ENCODE data around the gene CDYL.
"Not testable (repeated sequence)": the region's sequence is repeated elsewhere in the genome, so short reads cannot be mapped to it uniquely, and the experiment has no call there.

Gene CDYL

DNA sequence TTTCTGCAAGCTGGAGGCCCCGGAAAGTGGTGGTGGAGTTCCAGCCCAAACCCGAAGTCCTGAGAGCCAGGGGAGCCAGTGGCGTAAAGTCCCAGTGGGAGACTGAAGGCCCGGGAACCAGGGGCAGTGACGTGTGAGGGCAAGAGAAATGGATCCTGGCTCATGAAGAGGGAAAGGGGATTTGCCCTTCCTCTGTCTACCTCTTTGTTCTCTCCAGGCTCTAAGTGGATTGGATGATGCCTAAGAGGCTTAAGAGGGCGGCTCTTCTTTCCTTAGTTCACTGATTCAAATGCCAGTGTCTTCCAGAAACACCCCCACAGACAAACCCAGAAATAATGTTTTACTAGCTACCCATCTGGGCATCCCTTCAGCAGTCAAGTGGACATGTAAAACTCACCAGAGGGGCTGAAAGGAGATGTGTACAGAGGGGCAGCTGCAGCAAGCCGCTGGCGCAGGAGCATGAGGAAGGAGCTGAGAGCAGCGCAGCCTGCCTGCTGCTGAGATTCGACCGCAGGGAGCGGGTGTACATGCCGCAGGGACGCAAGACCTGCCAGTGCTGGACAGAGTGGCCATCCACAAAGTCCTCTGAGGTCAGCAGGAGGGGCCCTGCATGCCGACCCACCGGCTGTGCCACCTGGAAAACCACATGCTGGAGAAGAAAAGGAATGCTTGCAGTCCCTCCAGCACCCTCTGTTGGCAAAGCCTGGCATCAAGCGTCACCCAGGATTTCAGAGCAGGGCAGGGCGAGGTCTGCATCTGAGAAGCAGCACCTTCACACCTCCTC is 29.5 kb downstream of the CDYL start:
- peak; percentile 53 for DNase-seq

DNA sequence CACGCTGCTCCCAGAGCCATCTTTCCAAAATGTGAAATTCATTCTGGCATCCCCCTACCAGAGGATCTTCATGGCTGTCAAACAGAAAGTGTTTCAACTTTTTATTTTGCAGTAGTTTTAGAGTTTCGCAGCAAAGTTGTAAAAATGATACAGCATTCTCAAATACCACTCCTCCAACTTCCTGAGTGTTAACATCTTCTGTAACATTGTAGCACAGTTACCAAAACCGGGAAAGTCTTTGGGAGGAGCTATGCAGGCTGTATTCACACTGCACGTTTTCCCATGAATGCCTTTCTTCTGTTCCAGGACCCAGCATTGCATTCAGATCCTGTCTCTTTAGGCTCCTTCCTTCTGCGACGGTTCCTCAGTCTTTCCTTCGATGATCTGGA is 30.1 kb downstream of the CDYL start:
- no peak for DNase-seq

DNA sequence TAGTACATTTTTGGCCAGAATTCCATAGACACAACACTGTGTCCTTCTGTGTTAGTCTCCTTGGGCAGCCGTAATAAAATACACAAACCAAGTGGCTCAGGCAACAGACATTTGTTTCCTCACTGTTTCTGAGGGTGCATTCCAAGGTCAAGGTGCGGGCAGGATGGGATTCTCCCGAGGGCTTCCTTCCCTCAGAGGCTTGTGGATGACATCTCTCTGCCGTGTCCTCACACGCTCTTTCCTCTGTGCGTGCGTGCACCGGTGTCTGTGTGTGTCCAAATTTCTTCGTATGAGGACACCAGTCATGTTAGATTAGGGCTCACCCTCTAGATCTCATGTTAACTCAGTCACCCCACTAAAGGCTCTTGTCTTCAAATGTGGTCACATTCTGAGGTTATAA is 30.6 kb downstream of the CDYL start:
- DNase-seq = no peak

DNA sequence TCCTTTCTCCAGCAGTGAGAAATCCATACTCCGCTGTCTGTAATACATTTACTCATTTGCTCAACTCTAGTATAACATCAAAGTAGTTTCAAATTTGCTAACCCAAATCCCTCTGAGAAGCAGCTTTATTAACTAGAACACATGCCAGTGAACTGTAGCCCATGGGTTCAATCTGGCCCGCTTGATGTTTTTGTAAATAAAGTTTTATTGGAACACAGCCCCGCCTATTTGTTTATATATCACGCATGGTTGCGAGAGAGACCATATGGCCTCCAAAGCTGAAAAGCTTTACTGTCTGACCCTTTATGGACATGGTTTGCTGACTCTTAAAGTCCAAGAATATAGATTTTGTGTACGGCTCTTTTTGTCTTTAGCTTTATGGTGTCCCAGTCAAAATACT is 32.2 kb downstream of the CDYL start:
- no peak for DNase-seq

DNA sequence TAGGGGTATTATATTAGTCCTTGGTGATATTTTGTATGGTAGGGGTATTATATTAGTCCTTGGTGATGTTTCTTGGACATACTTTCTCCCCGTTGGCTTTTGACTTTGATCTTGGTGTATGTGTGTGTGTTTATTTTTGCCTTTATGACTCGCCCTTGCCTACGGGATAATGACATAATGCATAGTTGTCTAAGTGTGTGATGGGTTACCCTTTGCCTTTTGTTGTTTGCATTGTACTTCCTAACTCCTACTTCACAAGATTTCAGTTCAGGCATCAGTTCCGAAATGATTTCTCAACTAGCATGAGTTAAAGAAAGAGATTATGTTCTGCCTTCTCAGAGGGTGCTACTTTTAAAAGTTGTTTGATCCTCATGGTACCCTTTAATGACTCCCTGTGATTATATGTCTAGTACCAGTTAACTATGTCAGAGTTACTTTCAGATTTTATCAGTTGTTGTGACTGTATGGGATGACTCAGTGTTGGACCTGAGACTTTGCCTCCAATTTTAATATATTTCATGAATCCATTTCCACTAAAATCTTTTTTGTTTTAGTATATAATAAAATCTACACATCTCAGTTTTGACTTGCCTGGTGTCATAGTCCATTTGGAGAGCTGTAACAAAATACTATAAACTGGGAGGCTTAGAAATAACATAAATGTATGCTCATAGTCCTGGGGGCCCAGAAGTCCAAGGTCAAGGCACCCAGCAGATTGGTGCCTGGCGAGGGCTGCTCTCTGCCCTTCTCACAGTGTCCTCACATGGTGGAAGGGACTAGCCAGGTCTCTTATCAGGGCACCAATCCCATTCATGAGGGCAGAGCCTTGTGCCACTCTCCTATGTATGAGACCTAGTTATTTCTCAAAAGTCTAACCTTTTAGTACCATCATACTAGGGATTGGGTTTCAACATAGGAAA is 34.1 kb downstream of the CDYL start:
- no peak for DNase-seq

DNA sequence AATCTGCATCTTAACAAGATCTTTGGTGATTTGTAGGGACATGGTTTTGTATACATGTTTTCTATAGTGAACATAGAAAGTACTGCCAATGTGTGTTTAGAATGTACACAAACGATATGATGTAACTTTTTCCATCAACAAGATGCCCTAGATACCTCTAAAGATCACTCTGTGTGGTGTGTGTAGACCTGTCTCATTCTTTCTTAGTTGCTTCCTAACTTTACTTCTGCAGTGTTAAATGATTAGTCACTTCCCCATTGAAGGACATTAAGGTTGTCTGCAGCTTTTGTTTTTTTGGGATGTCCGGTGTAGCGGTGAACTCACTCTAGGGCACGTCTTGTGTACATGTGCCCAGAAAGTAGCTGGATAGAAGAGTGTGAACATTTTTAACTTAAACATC is 35.9 kb downstream of the CDYL start:
- no peak for DNase-seq

DNA sequence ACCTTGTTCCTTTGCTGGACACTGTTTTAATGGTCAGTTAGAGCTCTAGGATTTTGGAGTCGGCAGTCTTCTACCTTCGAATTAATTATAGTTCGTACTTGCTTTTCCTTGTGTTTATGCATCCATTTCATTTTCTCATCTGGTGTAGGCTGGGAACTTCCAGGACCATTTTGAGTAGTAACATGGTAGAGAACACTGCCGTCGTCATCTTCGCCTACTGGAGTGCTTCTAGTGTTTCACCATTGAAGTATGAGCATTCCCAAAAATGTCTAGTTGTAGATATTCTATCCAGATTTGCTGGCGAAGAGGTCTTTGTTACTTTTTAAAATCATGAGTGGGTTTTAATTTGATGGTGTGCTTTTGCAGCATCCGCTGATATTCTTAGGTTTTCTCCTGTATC is 36.9 kb downstream of the CDYL start:
- DNase-seq = no peak

DNA sequence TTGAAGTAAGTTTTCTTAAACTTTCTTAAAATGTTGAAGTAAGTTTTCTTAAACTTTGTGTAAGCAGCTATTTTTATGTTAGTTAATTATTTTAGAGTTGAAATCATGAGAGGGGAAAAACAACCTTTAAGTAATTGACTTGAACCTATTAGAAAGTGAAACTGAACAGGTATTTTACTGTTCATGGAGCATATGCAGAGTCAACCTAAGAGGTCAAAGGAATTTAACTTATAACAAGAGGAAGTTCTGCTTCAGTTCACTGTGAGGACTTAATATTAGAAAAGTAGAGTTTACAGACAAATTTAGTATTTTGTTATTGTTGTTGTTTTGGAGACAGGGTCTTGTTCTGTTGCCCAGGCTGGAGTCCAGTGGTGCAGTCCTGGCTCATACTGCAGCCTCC is 38.0 kb downstream of the CDYL start:
- DNase-seq = no peak

DNA sequence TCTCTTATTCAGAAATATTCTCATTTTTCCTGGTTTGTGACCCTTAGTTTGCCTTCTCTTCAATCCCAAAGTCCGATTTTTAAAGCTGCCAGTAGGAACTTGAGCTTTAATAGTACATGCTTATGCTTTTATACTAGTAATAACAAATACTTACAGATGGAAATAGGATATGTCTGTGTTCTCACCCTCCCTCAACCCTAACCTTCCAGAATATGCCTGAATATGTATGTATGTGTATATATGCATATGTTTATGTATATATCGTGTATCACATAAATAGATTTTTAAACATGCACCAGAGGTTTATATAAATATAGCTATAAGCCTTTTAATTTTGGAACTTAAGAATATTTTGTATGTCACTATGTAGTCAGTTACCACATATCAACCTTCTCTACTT is 38.8 kb downstream of the CDYL start:
- DNase-seq = no peak

DNA sequence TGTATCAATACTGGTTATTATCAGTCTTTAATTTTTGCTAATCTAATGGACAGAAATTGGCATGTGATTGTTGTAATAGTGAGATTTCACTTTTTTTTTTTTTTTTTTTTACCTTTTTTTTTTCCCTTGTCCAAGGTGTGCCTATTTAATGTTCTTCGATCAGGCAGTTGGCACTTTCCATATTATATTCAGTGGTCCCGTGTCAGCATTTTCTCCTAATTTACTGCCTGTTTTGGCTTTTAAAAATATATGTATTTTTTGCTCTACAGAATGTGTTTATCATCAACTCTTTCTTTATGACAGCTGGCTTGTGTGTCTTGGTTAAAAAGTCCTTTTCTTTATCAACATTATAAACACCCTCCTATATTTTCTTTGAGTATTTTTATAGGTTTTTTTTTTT is 39.4 kb downstream of the CDYL start:
- DNase-seq = no peak

DNA sequence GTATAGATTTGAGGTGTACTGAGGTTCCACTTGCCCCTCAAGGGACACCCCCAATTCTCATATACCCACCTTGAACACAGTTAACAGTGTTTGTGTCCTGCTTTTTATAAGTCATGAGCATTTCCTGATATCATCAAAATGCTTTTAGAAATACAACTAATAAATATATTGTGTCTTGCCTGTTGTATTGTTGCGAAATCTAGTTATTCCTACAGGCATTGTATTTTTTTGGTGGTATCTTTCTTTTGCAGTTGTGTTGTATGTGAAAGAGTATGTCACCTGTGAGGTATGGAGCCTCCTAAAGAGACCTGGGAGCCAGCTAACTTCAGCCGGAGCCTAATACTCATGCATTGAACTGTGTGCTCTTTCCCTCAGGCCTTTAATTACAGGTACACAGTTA is 40.7 kb downstream of the CDYL start:
- DNase-seq = no peak

DNA sequence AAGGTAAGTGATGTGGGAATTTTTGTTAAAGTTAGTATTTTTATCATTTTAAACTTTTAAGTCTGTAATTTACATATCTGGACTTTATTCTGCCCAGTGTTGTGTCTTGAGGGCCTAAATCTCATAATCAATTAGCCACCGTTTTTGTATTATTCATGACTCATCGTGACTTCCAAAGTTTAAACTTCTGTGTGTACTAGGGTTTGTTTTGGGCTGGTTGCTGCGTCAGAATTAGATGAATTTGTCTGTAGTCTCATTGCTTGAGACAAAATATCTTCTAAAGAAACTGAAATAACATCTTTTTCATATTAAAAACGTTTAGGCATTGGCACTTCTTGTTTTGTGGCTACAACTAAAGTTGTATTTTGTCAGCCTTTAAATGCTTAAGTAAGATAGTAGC is 41.3 kb downstream of the CDYL start:
- DNase-seq = no peak

DNA sequence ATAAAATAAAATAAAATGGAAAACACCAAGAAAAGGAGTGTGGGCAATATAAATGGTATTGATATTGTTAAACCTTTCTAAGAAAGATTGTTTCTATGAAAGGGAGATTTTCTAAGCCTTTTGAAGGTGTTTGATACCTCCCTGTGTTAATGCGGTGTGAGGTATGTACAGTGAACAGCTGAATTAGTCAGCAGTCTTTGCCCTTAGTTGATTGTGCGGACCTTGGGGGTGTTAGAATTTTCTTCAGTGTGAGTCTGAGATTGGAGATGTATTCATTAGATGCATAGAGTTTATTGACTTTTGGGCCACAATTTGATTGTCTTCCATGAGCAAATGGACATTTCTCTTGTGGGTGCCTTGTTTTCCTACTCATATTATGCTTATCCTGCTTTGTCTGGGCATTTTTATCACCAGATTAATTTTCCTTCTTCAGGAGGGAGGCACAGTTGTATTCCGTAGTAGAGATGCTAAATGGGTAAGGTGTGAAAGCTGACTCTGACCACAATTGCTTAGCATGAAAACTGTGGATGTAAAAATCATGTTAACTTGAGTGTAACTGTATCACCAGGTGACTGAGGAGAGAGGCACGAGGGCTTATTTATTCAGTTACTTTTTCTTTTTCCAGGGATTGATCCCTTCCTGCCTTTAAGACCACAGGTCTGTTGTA is 42.2 kb downstream of the CDYL start:
- DNase-seq = no peak

DNA sequence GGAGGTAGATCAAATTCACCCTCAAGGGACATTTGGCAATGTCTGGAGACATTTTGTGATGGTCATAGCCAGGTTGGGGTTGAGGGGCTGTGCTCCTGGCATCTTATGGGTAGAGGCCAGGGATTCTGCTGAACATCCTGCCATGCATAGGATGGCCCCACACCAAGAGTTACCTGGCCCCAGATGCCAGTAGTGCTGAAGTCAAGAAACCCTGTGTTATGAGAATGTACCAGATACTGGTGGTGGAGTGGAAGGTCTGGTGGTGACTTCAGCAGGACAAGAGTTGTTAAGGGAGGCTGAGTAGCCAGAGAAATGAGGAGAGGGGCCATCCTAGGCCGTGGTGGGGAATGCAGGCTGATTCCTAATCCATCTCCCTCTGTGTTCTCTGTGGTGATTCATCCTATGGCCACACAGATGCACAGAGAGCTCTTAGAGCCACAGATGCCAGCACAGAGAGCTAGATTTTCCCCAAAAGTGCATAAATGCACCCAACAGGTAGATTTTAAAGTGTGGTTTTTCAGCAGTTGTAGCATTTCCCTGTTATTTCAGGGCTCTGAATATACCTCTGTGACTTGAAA is 43.6 kb downstream of the CDYL start:
- DNase-seq = no peak

DNA sequence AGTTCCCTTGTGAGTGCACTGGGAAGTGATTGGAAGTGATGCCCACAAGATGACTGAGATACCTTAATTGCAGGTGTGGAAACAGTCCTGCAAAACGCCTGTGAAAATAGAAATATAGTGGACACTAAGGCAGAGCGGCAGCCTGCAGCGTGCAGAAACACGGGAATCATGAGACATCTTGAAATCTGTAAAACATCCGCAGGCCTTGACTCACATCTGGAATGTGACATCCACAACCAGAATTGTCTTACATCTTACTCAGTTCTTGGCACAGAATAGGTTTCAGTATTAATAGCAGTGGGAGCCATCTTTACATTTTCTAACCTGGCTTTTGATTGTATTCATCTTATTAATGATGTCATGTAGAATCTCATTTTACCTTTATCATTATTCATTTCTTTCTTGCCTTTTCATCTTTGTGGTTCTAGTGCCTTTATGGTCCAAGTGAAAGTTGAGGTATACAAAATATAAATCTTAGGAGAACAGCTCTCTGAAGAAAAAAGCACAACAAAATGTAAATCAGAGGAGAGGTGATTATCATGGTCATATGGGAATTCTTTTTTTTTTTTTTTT is 44.6 kb downstream of the CDYL start:
- no peak for DNase-seq

DNA sequence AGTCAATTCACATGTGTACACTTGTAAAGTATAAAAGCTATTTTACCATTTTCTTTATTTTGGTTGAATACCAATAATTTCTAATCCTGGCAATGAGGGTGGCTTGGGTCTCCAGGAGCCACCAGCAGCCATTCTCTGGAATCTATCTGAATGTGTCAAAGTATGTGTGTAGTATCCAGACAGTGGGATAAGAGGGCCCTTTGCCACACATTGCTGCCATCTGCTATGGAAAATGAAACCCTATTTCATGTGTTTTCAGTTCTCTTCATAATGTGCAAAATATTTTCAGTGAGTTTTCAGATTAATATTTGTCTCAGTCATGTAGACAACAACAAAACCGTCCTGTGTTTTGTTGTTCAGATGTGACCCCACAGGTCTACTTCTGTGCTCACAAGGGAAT is 46.3 kb downstream of the CDYL start:
- DNase-seq = no peak

DNA sequence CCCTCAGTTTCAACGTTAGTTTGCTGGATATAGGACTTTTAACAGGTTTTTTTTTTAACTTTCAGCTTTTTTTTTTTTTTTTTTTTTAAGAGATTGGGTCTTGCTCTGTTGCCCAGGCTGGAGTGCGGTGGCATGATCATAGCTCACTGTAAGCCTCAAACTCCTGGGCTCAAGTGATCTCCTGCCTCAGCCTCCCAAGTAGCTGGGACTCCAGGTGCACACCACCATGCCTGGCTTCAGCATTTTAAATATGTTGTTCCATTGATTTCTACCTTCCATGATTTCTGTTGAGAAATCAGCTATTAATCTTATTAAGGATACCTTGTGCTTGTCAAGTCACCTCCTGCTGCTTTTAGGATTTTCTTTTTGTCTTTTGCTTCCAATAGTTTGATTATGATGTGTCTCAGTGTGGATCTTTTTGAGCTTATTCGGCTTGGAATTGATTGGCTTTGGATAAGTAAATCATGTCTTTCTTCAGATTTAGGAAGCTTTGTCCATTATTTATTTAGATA is 52.0 kb downstream of the CDYL start:
- no peak for DNase-seq

DNA sequence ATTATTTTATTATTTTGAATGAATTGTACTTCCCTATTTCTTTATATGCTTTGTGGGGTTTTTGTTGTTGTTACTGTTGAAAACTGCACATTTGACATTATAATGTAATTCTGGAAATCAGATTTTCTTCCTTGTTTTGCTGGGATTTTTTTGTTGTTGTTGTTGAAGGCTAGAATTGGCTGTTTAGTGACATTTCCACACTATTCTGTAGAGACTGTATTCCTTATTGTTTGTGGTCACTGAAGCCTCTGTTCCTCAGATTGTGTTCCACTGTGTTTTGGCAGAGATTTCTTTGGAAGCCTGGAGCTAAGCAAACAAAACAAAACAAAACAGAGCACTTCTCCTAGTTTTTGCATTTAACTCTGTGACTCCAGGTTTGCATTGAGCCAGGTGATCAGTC is 52.9 kb downstream of the CDYL start:
- no peak for DNase-seq

DNA sequence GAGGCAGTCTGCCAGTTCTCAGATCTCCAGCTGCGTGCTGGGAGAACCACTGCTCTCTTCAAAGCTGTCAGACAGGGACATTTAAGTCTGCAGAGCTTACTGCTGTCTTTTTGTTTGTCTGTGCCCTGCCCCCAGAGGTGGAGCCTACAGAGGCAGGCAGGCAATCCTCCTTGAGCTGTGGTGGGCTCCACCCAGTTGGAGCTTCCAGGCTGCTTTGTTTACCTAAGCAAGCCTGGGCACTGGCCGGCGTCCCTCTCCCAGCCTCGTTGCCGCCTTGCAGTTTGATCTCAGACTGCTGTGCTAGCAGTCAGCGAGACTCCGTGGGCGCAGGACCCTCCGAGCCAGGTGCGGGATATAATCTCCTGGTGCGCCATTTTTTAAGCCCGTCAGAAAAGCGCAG is 59.3 kb downstream of the CDYL start:
- not testable (repeated sequence) for DNase-seq

DNA sequence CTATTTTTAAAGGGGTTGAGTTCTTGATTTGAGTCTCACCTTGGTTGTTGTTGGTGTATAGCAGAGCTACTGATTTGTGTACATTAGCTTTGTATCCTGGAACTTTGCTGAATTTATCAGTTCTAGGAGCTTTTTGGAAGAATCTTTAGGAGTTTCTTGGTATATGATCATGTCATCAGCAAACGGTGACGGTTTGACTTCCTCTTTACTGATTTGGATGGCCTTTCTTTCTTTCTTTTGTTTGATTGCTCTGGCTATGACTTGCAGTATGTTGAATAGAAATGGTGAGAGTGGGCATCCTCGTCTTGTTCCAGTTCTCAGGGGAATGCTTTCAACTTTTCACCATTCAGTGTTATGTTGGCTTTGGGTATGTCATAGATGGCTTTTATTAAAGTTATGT is 64.0 kb downstream of the CDYL start:
- DNase-seq = no peak

DNA sequence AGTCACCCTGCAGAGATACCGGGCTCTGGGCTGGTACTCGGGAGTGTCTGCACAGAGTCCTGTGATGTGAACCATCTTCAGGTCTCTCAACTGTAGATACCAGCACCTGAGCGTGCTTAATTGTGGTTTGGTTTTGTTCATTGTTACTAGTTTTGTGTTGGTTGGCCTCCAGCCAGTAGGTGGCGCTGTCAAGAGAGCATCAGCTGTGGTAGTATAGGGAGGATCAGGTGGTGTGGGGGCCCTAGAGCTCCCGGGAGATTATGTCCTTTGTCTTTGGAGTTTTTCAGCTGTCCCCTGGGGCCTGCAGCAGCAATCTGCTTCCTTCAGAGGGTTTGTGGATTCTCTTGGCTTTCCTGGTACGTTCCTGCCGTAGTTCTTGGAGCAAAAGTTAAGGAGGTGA is 67.9 kb downstream of the CDYL start:
- DNase-seq = no peak

DNA sequence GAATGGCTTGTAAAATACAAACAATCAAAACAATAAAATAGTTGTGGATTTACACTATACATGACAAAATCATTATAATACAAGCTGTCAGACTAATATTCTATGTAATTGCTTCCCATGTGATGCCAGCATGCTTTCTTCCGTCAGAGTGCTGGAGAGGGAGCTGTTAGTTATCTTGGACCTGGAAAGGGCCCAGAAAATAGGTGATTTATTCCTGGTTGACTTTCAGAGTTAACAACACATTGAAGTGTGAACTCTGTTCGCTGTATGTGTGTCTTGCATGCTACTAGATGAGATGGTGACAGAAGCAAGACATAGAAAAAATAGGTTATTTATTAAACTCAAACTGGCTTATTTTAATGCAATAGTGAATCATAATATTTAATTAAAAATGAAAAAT is 70.2 kb downstream of the CDYL start:
- DNase-seq = no peak

Data from femur (tissue), 1 donor.